SK-N-DZ (cell line): Measurements from ENCODE around the gene CCNL1. TPM values are rescaled to one million over a fixed set of nuclear protein-coding genes. Genes with fewer than 3 reads are reported as not detected.
"Not testable (repeated sequence)": the region's sequence is repeated elsewhere in the genome, so short reads cannot be mapped to it uniquely, and the experiment has no call there.

Experiments used
- DNase-seq: peaks from one replicate; pipeline ENCODE4 v3.0.0-alpha.2; 2015; ENCODE audit warnings: low spot score
- polyA plus RNA-seq, 2 experiments: library from polyadenylated mRNA; depleted of rRNA; stranded (reverse); fragments of >200 nt; gene quantifications; 2 replicates each; pipeline ENCODE4 v1.2.3, GENCODE V29; 2014

CCNL1 gene
- 53.4 and 66.9 TPM in 2 replicates for polyA plus RNA-seq (2014; cell fraction: cytosol; rRNA removed)
- 510 and 632 TPM in 2 replicates for polyA plus RNA-seq (2014; cell fraction: nucleus; rRNA removed)

- DNase-seq = peak; percentile 96
These were observed at the start of gene CCNL1 for GRCh38 chr3:157159762-157160657. TSS of gene CCNL1 (minus strand) at chr3:157160147. CDS start at chr3:157160094, 53 bp downstream.

GRCh38 chr3:157204880-157205279 is 44.9 kb upstream of the CCNL1 start:
- DNase-seq = no peak

- DNase-seq = no peak
These were observed 44.5 kb upstream of the CCNL1 start for GRCh38 chr3:157204431-157204830.

- peak; percentile 13 for DNase-seq
These were observed 41.8 kb upstream of the CCNL1 start for GRCh38 chr3:157201648-157202278.

- DNase-seq = no peak
These were observed 39.9 kb upstream of the CCNL1 start for GRCh38 chr3:157199841-157200240.

- no peak for DNase-seq
These were observed 36.0 kb upstream of the CCNL1 start for GRCh38 chr3:157195965-157196364.

GRCh38 chr3:157191149-157191548 is 31.2 kb upstream of the CCNL1 start:
- not testable (repeated sequence) for DNase-seq

- no peak for DNase-seq
These were observed 30.5 kb upstream of the CCNL1 start for GRCh38 chr3:157190380-157190872.

GRCh38 chr3:157188391-157188790 is 28.4 kb upstream of the CCNL1 start:
- no peak for DNase-seq

GRCh38 chr3:157182879-157183278 is 22.9 kb upstream of the CCNL1 start:
- no peak for DNase-seq

GRCh38 chr3:157180262-157180661 is 20.3 kb upstream of the CCNL1 start:
- DNase-seq = no peak

- no peak for DNase-seq
These were observed 19.4 kb upstream of the CCNL1 start for GRCh38 chr3:157179365-157179803.

- not testable (repeated sequence) for DNase-seq
These were observed 18.8 kb upstream of the CCNL1 start for GRCh38 chr3:157178503-157179364.

- DNase-seq = not testable (repeated sequence)
These were observed 18.0 kb upstream of the CCNL1 start for GRCh38 chr3:157177801-157178453.

GRCh38 chr3:157176934-157177333 is 17.0 kb upstream of the CCNL1 start:
- DNase-seq = no peak

- peak; percentile 37 for DNase-seq
These were observed 16.0 kb upstream of the CCNL1 start for GRCh38 chr3:157175691-157176507.

- peak; percentile 100 for DNase-seq
These were observed 14.9 kb upstream of the CCNL1 start for GRCh38 chr3:157174649-157175498.

- no peak for DNase-seq
These were observed 14.3 kb upstream of the CCNL1 start for GRCh38 chr3:157174290-157174648.

GRCh38 chr3:157173343-157173742 is 13.4 kb upstream of the CCNL1 start:
- not testable (repeated sequence) for DNase-seq
